ENCODE data around the gene ZSWIM4. TPM values are rescaled to one million over a fixed set of nuclear protein-coding genes. Genes with fewer than 3 reads are reported as not detected.

ZSWIM4 gene
- total RNA-seq, 1 experiment from 2014 or later, result 9.8 TPM

- intact Hi-C loops (cut with micrococcal nuclease; ENCODE audit: unreplicated experiment), result no loop called here
- POLR2A ChIA-PET (ENCODE audit: low non-redundant PET), result no interaction called here
- Histone ChIP-seq H3K36me3 (ENCODE audit: insufficient read depth, low read length, poor library complexity, severe bottlenecking) (peaks cover 5% of the 10 kb centered on the region), H3K9me3 (ENCODE audit: low read depth, low read length, poor library complexity, severe bottlenecking) (no peaks in the 10 kb centered on the region), H3K4me1 (ENCODE audit: insufficient read depth, low read length, poor library complexity, severe bottlenecking) (no peaks in the 10 kb centered on the region), H3K4me3 (ENCODE audit: low read depth, low read length, poor library complexity, severe bottlenecking) (no peak overlapping the region), H3K27me3 (replicated peaks; ENCODE audit: insufficient read depth, low read depth, low read length, poor library complexity) (no peaks in the 10 kb centered on the region), H3K27ac (ENCODE audit: low read depth, low read length, poor library complexity, severe bottlenecking) (no peak overlapping the region)
- BruUV-seq (replicated peaks), result no TSS peak
- TF ChIP-seq, protein P1, sequence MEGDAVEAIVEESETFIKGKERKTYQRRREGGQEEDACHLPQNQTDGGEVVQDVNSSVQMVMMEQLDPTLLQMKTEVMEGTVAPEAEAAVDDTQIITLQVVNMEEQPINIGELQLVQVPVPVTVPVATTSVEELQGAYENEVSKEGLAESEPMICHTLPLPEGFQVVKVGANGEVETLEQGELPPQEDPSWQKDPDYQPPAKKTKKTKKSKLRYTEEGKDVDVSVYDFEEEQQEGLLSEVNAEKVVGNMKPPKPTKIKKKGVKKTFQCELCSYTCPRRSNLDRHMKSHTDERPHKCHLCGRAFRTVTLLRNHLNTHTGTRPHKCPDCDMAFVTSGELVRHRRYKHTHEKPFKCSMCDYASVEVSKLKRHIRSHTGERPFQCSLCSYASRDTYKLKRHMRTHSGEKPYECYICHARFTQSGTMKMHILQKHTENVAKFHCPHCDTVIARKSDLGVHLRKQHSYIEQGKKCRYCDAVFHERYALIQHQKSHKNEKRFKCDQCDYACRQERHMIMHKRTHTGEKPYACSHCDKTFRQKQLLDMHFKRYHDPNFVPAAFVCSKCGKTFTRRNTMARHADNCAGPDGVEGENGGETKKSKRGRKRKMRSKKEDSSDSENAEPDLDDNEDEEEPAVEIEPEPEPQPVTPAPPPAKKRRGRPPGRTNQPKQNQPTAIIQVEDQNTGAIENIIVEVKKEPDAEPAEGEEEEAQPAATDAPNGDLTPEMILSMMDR (conservative IDR thresholded peaks at IDR 0.05; ENCODE audit: low read depth, low read length), result no peak
- TF ChIP-seq EZH2 (IDR thresholded peaks at IDR 0.05; ENCODE audit: borderline replicate concordance, low read depth, low read length, poor library complexity, severe bottlenecking), result no peak
- CTCF ChIA-PET, result no interaction called here
- no peak for DNase-seq (ENCODE audit: low spot score)
Measured at GRCh38 chr19:13814550-13814949, 19.3 kb downstream of the ZSWIM4 start.

- BruUV-seq (replicated peaks), result no TSS peak
- intact Hi-C loops (cut with micrococcal nuclease; ENCODE audit: unreplicated experiment), result no loop called here
- Histone ChIP-seq H3K27me3 (replicated peaks; ENCODE audit: insufficient read depth, low read depth, low read length, poor library complexity) (no peaks in the 10 kb centered on the region), H3K36me3 (ENCODE audit: insufficient read depth, low read length, poor library complexity, severe bottlenecking) (peaks cover 5% of the 10 kb centered on the region), H3K27ac (ENCODE audit: low read depth, low read length, poor library complexity, severe bottlenecking) (no peak overlapping the region), H3K4me1 (ENCODE audit: insufficient read depth, low read length, poor library complexity, severe bottlenecking) (no peaks in the 10 kb centered on the region), H3K4me3 (ENCODE audit: low read depth, low read length, poor library complexity, severe bottlenecking) (no peak overlapping the region), H3K9me3 (ENCODE audit: low read depth, low read length, poor library complexity, severe bottlenecking) (no peaks in the 10 kb centered on the region)
- CTCF ChIA-PET, result no interaction called here
- POLR2A ChIA-PET (ENCODE audit: low non-redundant PET), result no interaction called here
- TF ChIP-seq, protein P1 (conservative IDR thresholded peaks at IDR 0.05; ENCODE audit: low read depth, low read length), result no peak
- no peak for TF ChIP-seq EZH2 (IDR thresholded peaks at IDR 0.05; ENCODE audit: borderline replicate concordance, low read depth, low read length, poor library complexity, severe bottlenecking)
- DNase-seq (ENCODE audit: low spot score), result no peak
Measured at GRCh38 chr19:13817018-13817614, 21.9 kb downstream of the ZSWIM4 start.

- Histone ChIP-seq H3K9me3 (ENCODE audit: low read depth, low read length, poor library complexity, severe bottlenecking) (no peaks in the 10 kb centered on the region), H3K27ac (ENCODE audit: low read depth, low read length, poor library complexity, severe bottlenecking) (no peak overlapping the region), H3K36me3 (ENCODE audit: insufficient read depth, low read length, poor library complexity, severe bottlenecking) (peaks cover 5% of the 10 kb centered on the region), H3K4me1 (ENCODE audit: insufficient read depth, low read length, poor library complexity, severe bottlenecking) (no peaks in the 10 kb centered on the region), H3K27me3 (replicated peaks; ENCODE audit: insufficient read depth, low read depth, low read length, poor library complexity) (no peaks in the 10 kb centered on the region), H3K4me3 (ENCODE audit: low read depth, low read length, poor library complexity, severe bottlenecking) (no peak overlapping the region)
- intact Hi-C loops (cut with micrococcal nuclease; ENCODE audit: unreplicated experiment), result no loop called here
- ChIA-PET CTCF (no interaction called here), POLR2A (ENCODE audit: low non-redundant PET) (no interaction called here)
- TF ChIP-seq, protein P1 (conservative IDR thresholded peaks at IDR 0.05; ENCODE audit: low read depth, low read length), result no peak
- TF ChIP-seq EZH2 (IDR thresholded peaks at IDR 0.05; ENCODE audit: borderline replicate concordance, low read depth, low read length, poor library complexity, severe bottlenecking), result no peak
- no peak for DNase-seq (ENCODE audit: low spot score)
- no TSS peak for BruUV-seq (replicated peaks)
Measured at GRCh38 chr19:13817615-13818371, 22.6 kb downstream of the ZSWIM4 start.
